Panc1 (cell line): ENCODE measurements around the gene PPP1R2B.

Experiments
- POLR2AphosphoS5 ChIP-seq: IDR thresholded peaks from 2 replicates; pipeline ENCODE4 v1.6.1; 2012; ENCODE audit warnings: mild to moderate bottlenecking, low read depth, low read length, moderate library complexity
- SIN3A ChIP-seq: IDR thresholded peaks from 2 replicates; pipeline ENCODE4 v1.6.1; 2012; ENCODE audit warnings: low read depth, mild to moderate bottlenecking, low read length, moderate library complexity, borderline replicate concordance; ENCODE audit not compliant: insufficient read depth
- TCF7L2 ChIP-seq: IDR thresholded peaks from 2 replicates; pipeline ENCODE4 v1.6.1; 2011; ENCODE audit warnings: mild to moderate bottlenecking, low read depth, low read length, inconsistent platforms
- TF ChIP-seq, protein P1 (sequence below): fragments of 450-650 bp; IDR thresholded peaks from 2 replicates; pipeline ENCODE4 v1.5.1; 2017; ENCODE audit warnings: mild to moderate bottlenecking
- TF ChIP-seq, protein P2 (sequence below), 2 experiments: IDR thresholded peaks; 2 replicates each; pipeline ENCODE4 v1.6.1; 2011 to 2012; ENCODE audit warnings: low read depth in 2 of 2, control low read depth in 1 of 2, low read length in 1 of 2, mild to moderate bottlenecking in 1 of 2, moderate library complexity in 1 of 2; ENCODE audit not compliant: insufficient read depth in 1 of 2

DNA sequence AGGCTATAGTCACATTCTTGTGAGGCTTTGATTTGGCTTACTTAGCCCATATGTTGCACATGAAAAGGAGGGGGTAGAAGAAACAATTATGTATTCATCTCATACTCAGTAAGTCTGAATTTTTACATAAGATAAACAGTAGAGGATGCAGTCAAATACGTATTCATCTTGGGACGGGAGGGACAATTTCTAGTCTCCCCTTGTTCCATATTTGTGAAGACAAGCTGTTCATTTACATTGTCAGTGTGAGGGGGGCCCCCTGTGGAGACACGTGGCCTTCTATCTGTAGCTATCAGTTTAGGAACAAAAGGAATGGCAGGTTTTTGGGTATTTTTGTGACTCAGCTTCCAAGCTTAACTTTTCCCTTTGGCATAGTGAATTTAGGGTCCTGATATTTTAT lies 49.2 kb upstream of the PPP1R2B start:
- TF ChIP-seq, protein P1, sequence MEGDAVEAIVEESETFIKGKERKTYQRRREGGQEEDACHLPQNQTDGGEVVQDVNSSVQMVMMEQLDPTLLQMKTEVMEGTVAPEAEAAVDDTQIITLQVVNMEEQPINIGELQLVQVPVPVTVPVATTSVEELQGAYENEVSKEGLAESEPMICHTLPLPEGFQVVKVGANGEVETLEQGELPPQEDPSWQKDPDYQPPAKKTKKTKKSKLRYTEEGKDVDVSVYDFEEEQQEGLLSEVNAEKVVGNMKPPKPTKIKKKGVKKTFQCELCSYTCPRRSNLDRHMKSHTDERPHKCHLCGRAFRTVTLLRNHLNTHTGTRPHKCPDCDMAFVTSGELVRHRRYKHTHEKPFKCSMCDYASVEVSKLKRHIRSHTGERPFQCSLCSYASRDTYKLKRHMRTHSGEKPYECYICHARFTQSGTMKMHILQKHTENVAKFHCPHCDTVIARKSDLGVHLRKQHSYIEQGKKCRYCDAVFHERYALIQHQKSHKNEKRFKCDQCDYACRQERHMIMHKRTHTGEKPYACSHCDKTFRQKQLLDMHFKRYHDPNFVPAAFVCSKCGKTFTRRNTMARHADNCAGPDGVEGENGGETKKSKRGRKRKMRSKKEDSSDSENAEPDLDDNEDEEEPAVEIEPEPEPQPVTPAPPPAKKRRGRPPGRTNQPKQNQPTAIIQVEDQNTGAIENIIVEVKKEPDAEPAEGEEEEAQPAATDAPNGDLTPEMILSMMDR: no peak
- TF ChIP-seq POLR2AphosphoS5 (no peak), SIN3A (no peak), TCF7L2 (no peak)
- TF ChIP-seq, protein P2, sequence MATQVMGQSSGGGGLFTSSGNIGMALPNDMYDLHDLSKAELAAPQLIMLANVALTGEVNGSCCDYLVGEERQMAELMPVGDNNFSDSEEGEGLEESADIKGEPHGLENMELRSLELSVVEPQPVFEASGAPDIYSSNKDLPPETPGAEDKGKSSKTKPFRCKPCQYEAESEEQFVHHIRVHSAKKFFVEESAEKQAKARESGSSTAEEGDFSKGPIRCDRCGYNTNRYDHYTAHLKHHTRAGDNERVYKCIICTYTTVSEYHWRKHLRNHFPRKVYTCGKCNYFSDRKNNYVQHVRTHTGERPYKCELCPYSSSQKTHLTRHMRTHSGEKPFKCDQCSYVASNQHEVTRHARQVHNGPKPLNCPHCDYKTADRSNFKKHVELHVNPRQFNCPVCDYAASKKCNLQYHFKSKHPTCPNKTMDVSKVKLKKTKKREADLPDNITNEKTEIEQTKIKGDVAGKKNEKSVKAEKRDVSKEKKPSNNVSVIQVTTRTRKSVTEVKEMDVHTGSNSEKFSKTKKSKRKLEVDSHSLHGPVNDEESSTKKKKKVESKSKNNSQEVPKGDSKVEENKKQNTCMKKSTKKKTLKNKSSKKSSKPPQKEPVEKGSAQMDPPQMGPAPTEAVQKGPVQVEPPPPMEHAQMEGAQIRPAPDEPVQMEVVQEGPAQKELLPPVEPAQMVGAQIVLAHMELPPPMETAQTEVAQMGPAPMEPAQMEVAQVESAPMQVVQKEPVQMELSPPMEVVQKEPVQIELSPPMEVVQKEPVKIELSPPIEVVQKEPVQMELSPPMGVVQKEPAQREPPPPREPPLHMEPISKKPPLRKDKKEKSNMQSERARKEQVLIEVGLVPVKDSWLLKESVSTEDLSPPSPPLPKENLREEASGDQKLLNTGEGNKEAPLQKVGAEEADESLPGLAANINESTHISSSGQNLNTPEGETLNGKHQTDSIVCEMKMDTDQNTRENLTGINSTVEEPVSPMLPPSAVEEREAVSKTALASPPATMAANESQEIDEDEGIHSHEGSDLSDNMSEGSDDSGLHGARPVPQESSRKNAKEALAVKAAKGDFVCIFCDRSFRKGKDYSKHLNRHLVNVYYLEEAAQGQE (IDR thresholded peaks at IDR 0.05; ENCODE audit: insufficient read depth in 1 of 2, low read depth in 2 of 2, low read length in 1 of 2): no peak
